Activated CD4-positive, alpha-beta T cell treated with anti-CD3 and anti-CD28 coated beads for 36 hours (primary cell): ENCODE results near the gene DDIT3. TPM values are rescaled to one million over a fixed set of nuclear protein-coding genes. Genes with fewer than 3 reads are reported as not detected.

Source experiments
- ATAC-seq: fragments of 200-7000 bp; cut with Tn5 transposase; one replicate; pipeline ENCODE4 v1.10.0; 2021; ENCODE audit warnings: mild to moderate bottlenecking, moderate library complexity
- CTCF ChIA-PET: fragments of 350-600 bp; sonication (Branson Sonifier 250); formaldehyde crosslinking; loops from one replicate; lab custom pipeline; 2021; ENCODE audit warnings: antibody characterized with exemption; lab: Charles Lee
- POLR2A ChIA-PET: fragments of 350-600 bp; sonication (Branson Sonifier 250); formaldehyde crosslinking; loops from one replicate; lab custom pipeline; 2021; ENCODE audit warnings: antibody characterized with exemption, inconsistent platforms; lab: Charles Lee
- DNase-seq: peaks from one replicate; pipeline ENCODE4 v3.0.0-alpha.2; 2020
- H3K27ac Mint-ChIP-seq: one replicate; pipeline ENCODE4 v1.8.0; 2021; ENCODE audit warnings: mixed read lengths
- H3K27me3 Mint-ChIP-seq: one replicate; pipeline ENCODE4 v1.8.0; 2021; ENCODE audit warnings: mixed read lengths
- H3K36me3 Mint-ChIP-seq: one replicate; pipeline ENCODE4 v1.8.0; 2021; ENCODE audit warnings: low read depth, mixed read lengths
- H3K4me1 Mint-ChIP-seq: one replicate; pipeline ENCODE4 v1.8.0; 2021; ENCODE audit warnings: mixed read lengths
- H3K4me3 Mint-ChIP-seq: one replicate; pipeline ENCODE4 v1.8.0; 2021; ENCODE audit warnings: mild to moderate bottlenecking, moderate library complexity, mixed read lengths
- H3K9me3 Mint-ChIP-seq: one replicate; pipeline ENCODE4 v1.8.0; 2021; ENCODE audit warnings: low read depth, mixed read lengths
- intact Hi-C, 2 experiments: fragments of 100-400 bp; cut with DNase I in 1 of 2; cut with micrococcal nuclease in 1 of 2; formaldehyde crosslinking; loops; one replicate each; pipeline versions ENCODE4 v1.14.2 to v1.15.1; 2022 to 2024; cut with DNase I, micrococcal nuclease
- microRNA-seq: library from miRNA; unstranded; fragments of <30 nt; microRNA quantifications from one replicate; pipeline ENCODE4 v1.2.0, GENCODE V29; 2021; ENCODE audit warnings: borderline replicate concordance
- total RNA-seq, 2 experiments: library from RNA; stranded (reverse); gene quantifications; one replicate each; pipeline ENCODE4 v1.2.3, GENCODE V29; 2021

Gene DDIT3
- total RNA-seq, 2 experiments from 2014 or later = 31.2 to 32.2 TPM

- ATAC-seq (no peak), DNase-seq (no peak)
- intact Hi-C loops = no loop called here
- Mint-ChIP-seq H3K9me3 (no peaks in the 10 kb centered on the region), H3K36me3 (peaks cover 15% of the 10 kb centered on the region), H3K27ac (no peak overlapping the region), H3K4me1 (peaks cover 22% of the 10 kb centered on the region), H3K4me3 (no peak overlapping the region), H3K27me3 (no peaks in the 10 kb centered on the region)
- POLR2A ChIA-PET = no interaction called here
- CTCF ChIA-PET = interaction anchor here (1.9 kb wide), 1 partner anchor 8 kb away, joined by 7 read pairs; no protein-coding TSS in a partner anchor
These were observed 53.0 kb downstream of the DDIT3 start for GRCh38 chr12:57467212-57467874.

Small RNA genes within 50 kb of the gene (microRNA-seq; reads per million reads assigned to microRNA genes)
- 5.6 reads per million, percentile 18 among the genes with 10 or more reads in this experiment for gene MIR616
- 1.1 reads per million for gene MIR6758

Other genes with a start within 250 kb of the DDIT3 start
- 10 to 100 TPM; 45.9 to 52.5 TPM for gene R3HDM2, start 89.5 kb downstream of the DDIT3 start, total RNA-seq
- not detected for gene INHBC, start 85.7 kb downstream of the DDIT3 start, total RNA-seq
- gene INHBE, start 65.2 kb downstream of the DDIT3 start, total RNA-seq = 1 to 10 TPM; 1.2 to 1.5 TPM
- under 1 TPM; 0.40 to 0.73 TPM for gene GLI1, start 60.7 kb downstream of the DDIT3 start, total RNA-seq
- gene ARHGAP9, start 40.6 kb downstream of the DDIT3 start, total RNA-seq = 100 to 1,000 TPM in 1 of 2 experiments, 10 to 100 TPM in 1; 77.7 to 101 TPM
- gene MARS1, start 32.4 kb downstream of the DDIT3 start, total RNA-seq = 100 to 1,000 TPM; 389 to 583 TPM
- gene MBD6, start 2.3 kb upstream of the DDIT3 start, total RNA-seq = 10 to 100 TPM; 31.3 to 43.6 TPM
- 10 to 100 TPM; 69.7 to 81.2 TPM for gene DCTN2, start 26.7 kb upstream of the DDIT3 start, total RNA-seq
- gene KIF5A, start 29.5 kb upstream of the DDIT3 start, total RNA-seq = 1 to 10 TPM; 1.3 to 1.4 TPM
- gene PIP4K2C, start 70.7 kb upstream of the DDIT3 start, total RNA-seq = 10 to 100 TPM; 12.1 to 14.9 TPM
- gene DTX3, start 84.3 kb upstream of the DDIT3 start, total RNA-seq = 10 to 100 TPM; 16.7 to 17.0 TPM
- gene ARHGEF25, start 90.9 kb upstream of the DDIT3 start, total RNA-seq = 1 to 10 TPM; 2.2 to 2.6 TPM
- 1 to 10 TPM; 1.4 to 1.5 TPM for gene B4GALNT1, start 112.7 kb upstream of the DDIT3 start, total RNA-seq
- gene OS9, start 173.6 kb upstream of the DDIT3 start, total RNA-seq = 10 to 100 TPM; 61.7 to 63.2 TPM
- gene AGAP2, start 218.2 kb upstream of the DDIT3 start, total RNA-seq = 10 to 100 TPM; 28.0 to 46.9 TPM
- 10 to 100 TPM; 13.6 to 15.9 TPM for gene TSPAN31, start 224.5 kb upstream of the DDIT3 start, total RNA-seq
- gene CDK4, start 231.8 kb upstream of the DDIT3 start, total RNA-seq = 100 to 1,000 TPM; 132 to 208 TPM
- gene MARCHF9, start 234.6 kb upstream of the DDIT3 start, total RNA-seq = 10 to 100 TPM; 20.9 to 22.5 TPM
- 1 to 10 TPM; 6.6 to 6.8 TPM for gene CYP27B1, start 246.6 kb upstream of the DDIT3 start, total RNA-seq